HEK293T (cell line): Measurements from ENCODE around the gene H2AZ1.

ENCODE experiments used
- CTCF ChIA-PET: fragments of 350-600 bp; formaldehyde crosslinking; extraction: SDS; loops from one replicate; lab custom pipeline; 2021; ENCODE audit warnings: antibody characterized with exemption, inconsistent platforms; lab: Yijun Ruan, JAX
- POLR2A ChIA-PET: fragments of 350-600 bp; formaldehyde crosslinking; extraction: SDS; loops from one replicate; lab custom pipeline; 2020; ENCODE audit warnings: antibody characterized with exemption, inconsistent platforms; lab: Yijun Ruan, JAX
- DNase-seq: peaks from one replicate; pipeline ENCODE4 v3.0.0; 2012; ENCODE audit warnings: mixed read lengths; ENCODE audit errors: extremely low spot score
- ARNT ChIP-seq: fragments of 450-650 bp; IDR thresholded peaks from 2 replicates; pipeline ENCODE4 v1.6.1; 2017; ENCODE audit warnings: mild to moderate bottlenecking
- BHLHE40 ChIP-seq: fragments of 450-650 bp; IDR thresholded peaks from 2 replicates; pipeline ENCODE4 v1.6.1; 2016; ENCODE audit warnings: mild to moderate bottlenecking, moderate library complexity, borderline replicate concordance
- CTBP1 ChIP-seq: fragments of 450-650 bp; IDR thresholded peaks from 2 replicates; pipeline ENCODE4 v1.6.1; 2016; ENCODE audit warnings: borderline replicate concordance
- ELF4 ChIP-seq: fragments of 450-650 bp; IDR thresholded peaks from 2 replicates; pipeline ENCODE4 v1.6.1; 2017; ENCODE audit warnings: antibody characterized with exemption
- FOXA1 ChIP-seq: fragments of 450-650 bp; IDR thresholded peaks from 2 replicates; pipeline ENCODE4 v1.6.1; 2016; ENCODE audit warnings: mild to moderate bottlenecking
- FOXK2 ChIP-seq: fragments of 450-650 bp; IDR thresholded peaks from 2 replicates; pipeline ENCODE4 v1.6.1; 2016; ENCODE audit warnings: mild to moderate bottlenecking
- FOXM1 ChIP-seq: fragments of 450-650 bp; IDR thresholded peaks from 2 replicates; pipeline ENCODE4 v1.6.1; 2017; ENCODE audit warnings: mild to moderate bottlenecking, borderline replicate concordance
- HDGF ChIP-seq: fragments of 450-650 bp; IDR thresholded peaks from 2 replicates; pipeline ENCODE4 v1.6.1; 2017; ENCODE audit warnings: antibody characterized with exemption, borderline replicate concordance
- L3MBTL2 ChIP-seq: fragments of 450-650 bp; conservative IDR thresholded peaks from 2 replicates; pipeline ENCODE4 v1.6.1; 2016; ENCODE audit warnings: mild to moderate bottlenecking
- LEF1 ChIP-seq: fragments of 450-650 bp; IDR thresholded peaks from 2 replicates; pipeline ENCODE4 v1.6.1; 2017; ENCODE audit warnings: mild to moderate bottlenecking, borderline replicate concordance
- NFRKB ChIP-seq: fragments of 450-650 bp; IDR thresholded peaks from 2 replicates; pipeline ENCODE4 v1.6.1; 2016; ENCODE audit warnings: mild to moderate bottlenecking, moderate library complexity
- PKNOX1 ChIP-seq: fragments of 450-650 bp; IDR thresholded peaks from 2 replicates; pipeline ENCODE4 v1.6.1; 2016
- SP1 ChIP-seq: fragments of 450-650 bp; IDR thresholded peaks from 2 replicates; pipeline ENCODE4 v1.6.1; 2017
- SUZ12 ChIP-seq: fragments of 450-650 bp; IDR thresholded peaks from 2 replicates; pipeline ENCODE4 v1.6.1; 2016; ENCODE audit warnings: mild to moderate bottlenecking
- TARDBP ChIP-seq: fragments of 450-650 bp; IDR thresholded peaks from 2 replicates; pipeline ENCODE4 v1.6.1; 2016
- ZNF384 ChIP-seq: fragments of 450-650 bp; IDR thresholded peaks from 2 replicates; pipeline ENCODE4 v1.6.1; 2016

The H2AZ1 gene

GRCh38 chr4:99947608-99948007 lies 2.5 kb downstream of the H2AZ1 start:
- DNase-seq = no peak
- POLR2A ChIA-PET = interaction anchor here (1.7 to 2.2 kb wide), 2 partner anchors 52 to 384 kb away, joined by 5 to 6 read pairs; partner anchors contain the start of gene TRMT10A
- no peak for TF ChIP-seq ZNF384
- TF ChIP-seq BHLHE40 = no peak
- no peak for TF ChIP-seq FOXK2
- TF ChIP-seq FOXA1 = no peak
- TF ChIP-seq PKNOX1 = no peak
- no peak for TF ChIP-seq NFRKB
- no peak for TF ChIP-seq CTBP1
- no peak for TF ChIP-seq LEF1
- TF ChIP-seq L3MBTL2 = no peak
- TF ChIP-seq SP1 = no peak
- CTCF ChIA-PET = interaction anchor here (1.0 to 1.4 kb wide), 2 partner anchors 48 to 136 kb away, joined by 3 read pairs; no protein-coding TSS in a partner anchor

- DNase-seq = no peak
- TF ChIP-seq PKNOX1 (no peak), FOXA1 (no peak), TARDBP (no peak), SUZ12 (no peak), ELF4 (no peak), BHLHE40 (no peak), ARNT (no peak), FOXM1 (no peak), ZNF384 (no peak), NFRKB (no peak), SP1 (no peak), FOXK2 (no peak), L3MBTL2 (no peak; the same call in 1 of the 2 replicates), CTBP1 (no peak)
- CTCF ChIA-PET = interaction anchor here (1.0 to 1.4 kb wide), 2 partner anchors 48 to 136 kb away, joined by 3 read pairs; no protein-coding TSS in a partner anchor
- POLR2A ChIA-PET = interaction anchor here (0.8 to 2.2 kb wide), 4 partner anchors 12 to 384 kb away, joined by 3 to 5 read pairs (median 5); partner anchors contain the start of genes LAMTOR3 and TRMT10A
Measured at GRCh38 chr4:99947190-99947578, 2.9 kb downstream of the H2AZ1 start.

- ChIA-PET POLR2A (interaction anchor here (0.8 to 2.2 kb wide), 4 partner anchors 11 to 383 kb away, joined by 3 to 5 read pairs (median 5); partner anchors contain the start of genes LAMTOR3 and TRMT10A), CTCF (interaction anchor here (1.0 to 1.4 kb wide), 2 partner anchors 47 to 135 kb away, joined by 3 read pairs; no protein-coding TSS in a partner anchor)
- TF ChIP-seq LEF1 = peak; percentile 75; the same call in 1 of the 2 replicates
- TF ChIP-seq FOXM1 = peak; percentile 40; the same call in 1 of the 2 replicates
- TF ChIP-seq ARNT = peak; percentile 71
- no peak for TF ChIP-seq SP1
- peak; percentile 34 for TF ChIP-seq L3MBTL2
- TF ChIP-seq NFRKB = no peak
- TF ChIP-seq TARDBP = no peak
- TF ChIP-seq FOXA1 = no peak
- TF ChIP-seq ELF4 = peak; percentile 43
- DNase-seq = peak; percentile 60
Measured at GRCh38 chr4:99946356-99947189, 3.5 kb downstream of the H2AZ1 start, which contains the start of gene DNAJB14. TSS of gene DNAJB14 (minus strand) at chr4:99946618. CDS start at chr4:99946571, 47 bp downstream.

- CTCF ChIA-PET = no interaction called here
Measured at GRCh38 chr4:99945718-99946355, 4.2 kb downstream of the H2AZ1 start.

More at GRCh38 chr4:99945718-99946355, 4.2 kb downstream of the H2AZ1 start:
- DNase-seq = peak; percentile 37
- POLR2A ChIA-PET = interaction anchor here (1.0 to 2.2 kb wide), 3 partner anchors 11 to 383 kb away, joined by 3 to 5 read pairs (median 5); partner anchors contain the start of gene TRMT10A
- no peak for TF ChIP-seq SP1
- no peak for TF ChIP-seq LEF1
- no peak for TF ChIP-seq TARDBP
- no peak for TF ChIP-seq ZNF384
- TF ChIP-seq FOXA1 = no peak
- TF ChIP-seq ELF4 = no peak
- no peak for TF ChIP-seq HDGF
- no peak for TF ChIP-seq PKNOX1
- no peak for TF ChIP-seq SUZ12
- TF ChIP-seq CTBP1 = no peak
- TF ChIP-seq BHLHE40 = no peak
- TF ChIP-seq L3MBTL2 = no peak
- TF ChIP-seq ARNT = no peak
- no peak for TF ChIP-seq FOXK2
- no peak for TF ChIP-seq FOXM1
- no peak for TF ChIP-seq NFRKB
